ENCODE data around the gene SLIT1. TPM values are rescaled to one million over a fixed set of nuclear protein-coding genes. Genes with fewer than 3 reads are reported as not detected.

The SLIT1 gene
- total RNA-seq, 1 donor from 2014 or later = 0.40 TPM

DNA sequence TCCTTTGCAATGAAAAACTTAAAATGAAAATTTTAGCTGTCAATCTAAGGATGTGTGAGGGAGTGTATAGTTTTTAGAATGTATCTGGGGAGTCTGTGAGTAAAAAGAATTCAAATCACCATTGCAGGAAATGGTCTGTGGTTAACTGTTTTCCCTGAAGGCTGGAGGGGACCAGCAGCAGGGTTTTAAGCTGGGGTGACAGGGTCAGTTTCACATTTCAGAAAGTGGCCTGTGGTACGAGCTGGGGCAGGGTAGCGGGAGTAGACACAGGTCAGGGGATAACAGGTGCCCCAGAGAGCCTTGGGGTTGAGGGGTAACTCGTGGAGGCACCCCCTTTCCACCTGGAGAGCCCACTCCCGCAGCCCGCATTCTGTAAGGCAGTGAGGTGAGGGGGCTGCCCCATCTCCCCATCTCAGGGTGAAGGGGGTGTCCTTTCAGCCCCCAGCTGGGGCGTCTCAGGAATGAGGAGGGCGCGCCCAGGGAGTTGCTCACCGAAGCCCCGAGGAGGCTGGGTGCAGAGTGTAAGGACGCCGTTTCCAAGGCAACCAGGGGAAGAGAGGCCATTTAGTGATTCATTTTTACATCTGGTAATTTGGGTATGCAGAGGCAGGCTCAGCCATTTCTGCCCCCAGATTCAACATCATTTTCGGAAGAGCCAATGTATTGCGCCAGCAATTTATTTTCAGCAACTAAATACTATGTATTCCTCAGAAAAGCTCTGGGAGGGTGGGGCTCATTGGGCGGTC is 168.9 kb downstream of the SLIT1 start:
- TF ChIP-seq, protein P1, sequence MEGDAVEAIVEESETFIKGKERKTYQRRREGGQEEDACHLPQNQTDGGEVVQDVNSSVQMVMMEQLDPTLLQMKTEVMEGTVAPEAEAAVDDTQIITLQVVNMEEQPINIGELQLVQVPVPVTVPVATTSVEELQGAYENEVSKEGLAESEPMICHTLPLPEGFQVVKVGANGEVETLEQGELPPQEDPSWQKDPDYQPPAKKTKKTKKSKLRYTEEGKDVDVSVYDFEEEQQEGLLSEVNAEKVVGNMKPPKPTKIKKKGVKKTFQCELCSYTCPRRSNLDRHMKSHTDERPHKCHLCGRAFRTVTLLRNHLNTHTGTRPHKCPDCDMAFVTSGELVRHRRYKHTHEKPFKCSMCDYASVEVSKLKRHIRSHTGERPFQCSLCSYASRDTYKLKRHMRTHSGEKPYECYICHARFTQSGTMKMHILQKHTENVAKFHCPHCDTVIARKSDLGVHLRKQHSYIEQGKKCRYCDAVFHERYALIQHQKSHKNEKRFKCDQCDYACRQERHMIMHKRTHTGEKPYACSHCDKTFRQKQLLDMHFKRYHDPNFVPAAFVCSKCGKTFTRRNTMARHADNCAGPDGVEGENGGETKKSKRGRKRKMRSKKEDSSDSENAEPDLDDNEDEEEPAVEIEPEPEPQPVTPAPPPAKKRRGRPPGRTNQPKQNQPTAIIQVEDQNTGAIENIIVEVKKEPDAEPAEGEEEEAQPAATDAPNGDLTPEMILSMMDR (IDR thresholded peaks at IDR 0.05; ENCODE audit: unreplicated experiment) = no peak
- Mint-ChIP-seq H3K27ac (no peak overlapping the region), H3K27me3 (ENCODE audit: low read depth) (peaks cover 3% of the 10 kb centered on the region), H3K36me3 (no peaks in the 10 kb centered on the region), H3K4me1 (peaks cover 4% of the 10 kb centered on the region), H3K4me3 (no peak overlapping the region), H3K9me3 (no peaks in the 10 kb centered on the region)
- DNase-seq (ENCODE audit: low spot score in 2 of 2, unreplicated experiment in 2 of 2) = no peak

DNA sequence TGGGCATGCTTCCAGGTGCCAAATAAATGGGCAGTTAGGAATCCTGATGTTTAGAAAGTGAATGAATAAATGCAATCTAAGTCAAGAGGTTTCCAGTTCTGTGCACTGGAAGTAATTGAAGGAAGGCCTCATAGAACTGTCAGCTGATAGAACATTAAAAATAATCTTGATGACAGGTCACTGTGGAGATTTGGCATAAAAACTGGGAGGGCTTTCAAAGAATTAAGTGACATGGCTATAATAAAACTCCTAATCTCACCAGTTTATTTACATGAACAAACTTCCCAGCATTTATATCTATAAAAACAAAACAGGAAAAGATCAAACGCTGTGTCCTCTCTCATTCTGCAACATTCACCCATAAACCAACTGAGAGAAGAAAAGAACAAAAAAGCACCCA is 170.5 kb downstream of the SLIT1 start:
- peaks cover 3% of the 10 kb centered on the region for H3K27me3 Mint-ChIP-seq (ENCODE audit: low read depth)
- no peak overlapping the region for H3K4me3 Mint-ChIP-seq
- no peak for DNase-seq (ENCODE audit: low spot score in 2 of 2, unreplicated experiment in 2 of 2)
- H3K9me3 Mint-ChIP-seq = no peaks in the 10 kb centered on the region
- TF ChIP-seq, protein P1 (IDR thresholded peaks at IDR 0.05; ENCODE audit: unreplicated experiment) = no peak
- no peak overlapping the region for H3K27ac Mint-ChIP-seq
- peaks cover 4% of the 10 kb centered on the region for H3K4me1 Mint-ChIP-seq
- H3K36me3 Mint-ChIP-seq = no peaks in the 10 kb centered on the region

DNA sequence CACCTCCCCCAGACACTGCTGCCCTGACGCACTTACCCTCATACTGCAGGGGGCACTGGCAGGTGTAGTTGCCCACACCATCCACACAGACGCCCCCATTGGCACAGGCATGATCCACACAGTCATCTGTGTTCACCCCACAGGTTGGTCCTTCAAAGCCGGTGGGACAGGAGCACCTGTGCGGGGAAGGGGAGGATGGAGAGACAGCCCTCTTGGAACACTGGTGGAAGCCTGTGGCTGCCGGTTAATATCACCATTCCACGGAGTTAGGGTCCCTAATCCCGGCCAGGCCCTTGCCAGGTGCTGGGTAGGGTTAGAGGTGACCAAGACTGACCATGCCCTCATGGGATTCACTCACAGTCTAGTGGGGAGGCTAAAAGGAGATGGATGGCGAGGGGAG is 171.8 kb downstream of the SLIT1 start:
- Mint-ChIP-seq H3K27ac (no peak overlapping the region), H3K4me3 (no peak overlapping the region), H3K36me3 (no peaks in the 10 kb centered on the region), H3K9me3 (peaks cover 4% of the 10 kb centered on the region), H3K4me1 (peaks cover 4% of the 10 kb centered on the region), H3K27me3 (ENCODE audit: low read depth) (peaks cover 3% of the 10 kb centered on the region)
- no peak for DNase-seq (ENCODE audit: low spot score in 2 of 2, unreplicated experiment in 2 of 2)
- TF ChIP-seq, protein P1 (IDR thresholded peaks at IDR 0.05; ENCODE audit: unreplicated experiment) = no peak

DNA sequence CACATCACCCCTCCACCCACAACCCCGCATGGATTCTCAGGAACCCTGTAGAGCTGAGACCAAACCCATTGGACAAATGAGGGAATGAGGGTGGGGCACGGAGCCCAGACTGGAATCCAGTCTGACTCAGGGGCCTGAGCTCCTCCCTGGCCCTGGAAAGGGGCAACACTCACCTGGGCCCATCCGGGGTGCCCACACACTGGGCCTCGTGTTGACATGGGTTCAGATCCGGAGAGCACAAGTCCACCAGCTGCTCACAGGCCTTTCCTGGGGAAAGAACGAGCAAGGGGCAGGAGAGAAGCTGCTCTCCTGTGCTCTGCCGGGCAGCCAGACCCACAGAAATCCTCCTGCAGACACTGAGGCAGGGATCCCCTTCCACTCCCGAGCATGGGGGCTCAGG is 172.2 kb downstream of the SLIT1 start:
- H3K4me3 Mint-ChIP-seq = no peak overlapping the region
- H3K9me3 Mint-ChIP-seq = peaks cover 4% of the 10 kb centered on the region
- TF ChIP-seq, protein P1 (IDR thresholded peaks at IDR 0.05; ENCODE audit: unreplicated experiment) = no peak
- no peak overlapping the region for H3K27ac Mint-ChIP-seq
- peaks cover 4% of the 10 kb centered on the region for H3K4me1 Mint-ChIP-seq
- no peak for DNase-seq (ENCODE audit: low spot score in 2 of 2, unreplicated experiment in 2 of 2)
- H3K36me3 Mint-ChIP-seq = no peaks in the 10 kb centered on the region
- peaks cover 3% of the 10 kb centered on the region for H3K27me3 Mint-ChIP-seq (ENCODE audit: low read depth)

DNA sequence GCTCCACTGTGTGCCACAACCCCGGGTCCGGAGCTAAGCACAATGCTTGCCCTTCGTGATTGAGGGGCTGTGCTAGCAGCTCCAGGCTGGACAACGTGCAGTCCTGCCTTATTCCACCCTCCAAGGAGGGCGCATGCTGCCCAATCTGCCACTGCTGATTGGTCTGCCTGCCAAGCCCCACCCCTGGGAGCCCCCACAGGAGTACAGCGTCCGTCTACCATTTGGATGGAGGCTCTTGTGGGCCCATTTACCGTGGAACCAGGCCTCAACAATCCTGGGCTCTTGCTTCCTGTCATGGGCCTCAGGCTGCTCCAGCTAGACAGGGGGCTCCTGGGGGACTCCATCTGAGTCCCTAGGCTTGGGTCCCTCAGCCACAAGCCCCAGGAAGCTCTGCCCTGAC is 173.3 kb downstream of the SLIT1 start:
- peaks cover 3% of the 10 kb centered on the region for H3K27me3 Mint-ChIP-seq (ENCODE audit: low read depth)
- peaks cover 4% of the 10 kb centered on the region for H3K4me1 Mint-ChIP-seq
- no peak overlapping the region for H3K27ac Mint-ChIP-seq
- no peak overlapping the region for H3K4me3 Mint-ChIP-seq
- DNase-seq (ENCODE audit: low spot score in 2 of 2, unreplicated experiment in 2 of 2) = no peak
- H3K36me3 Mint-ChIP-seq = no peaks in the 10 kb centered on the region
- TF ChIP-seq, protein P1 (IDR thresholded peaks at IDR 0.05; ENCODE audit: unreplicated experiment) = no peak
- H3K9me3 Mint-ChIP-seq = peaks cover 8% of the 10 kb centered on the region

Measured in mesothelial cell of epicardium (in vitro differentiated cells).